Heart left ventricle (tissue), 13 donors: ENCODE results near the gene SNED1.

Source experiments
- POLR2A ChIP-seq, 2 donors: fragments of 450-650 bp; IDR thresholded peaks; one replicate each; pipeline ENCODE4 v1.6.1; 2017; ENCODE audit warnings: antibody characterized with exemption in 2 of 2, mild to moderate bottlenecking in 2 of 2, moderate library complexity in 2 of 2
- TF ChIP-seq, protein P1 (sequence below), 12 donors: fragments of 200-600 bp; sonication (generic) in 4 of 12; IDR thresholded peaks; one replicate each; pipeline versions ENCODE4 v1.5.0 to v1.8.0; 2018 to 2022; ENCODE audit warnings: antibody characterized with exemption in 12 of 12, mild to moderate bottlenecking in 5 of 12
- donor health status: ischemic (EF 13 %, LVEDD 7.1; RV severe dilation, severe dysfunction).
- donor health status: DM: no; HTN: yes; CAD: no.
- donor health status: DM: no; HTN: no; CAD: no.
- donor health status: ischemic (EF 25% LVEDD 6.9; RV normal size, moderate dysfunction).
- donor health status: ischemic (EF 25% LVEDD 5.7; RV mildly dilated, moderate dysfunction).
- donor health status: ischemic (EF 35%, LVEDD 5.7; RV mildly dilated, moderate dysfunction).
- donor health status: nonischemic (EF 11% LVEDD 7.7; RV severe dilation, severe dysfunction).
- donor health status: DM: yes; HTN: yes; CAD: no.
- donor health status: PGD.
- donor health status: ischemic (EF 29% LVEDD 5.4; RV normal size, mild dysfunction).
- donor health status: nonischemic (EF 23%, LVEDD 6.1; RV moderate dilation, normal function).

- TF ChIP-seq, protein P1, sequence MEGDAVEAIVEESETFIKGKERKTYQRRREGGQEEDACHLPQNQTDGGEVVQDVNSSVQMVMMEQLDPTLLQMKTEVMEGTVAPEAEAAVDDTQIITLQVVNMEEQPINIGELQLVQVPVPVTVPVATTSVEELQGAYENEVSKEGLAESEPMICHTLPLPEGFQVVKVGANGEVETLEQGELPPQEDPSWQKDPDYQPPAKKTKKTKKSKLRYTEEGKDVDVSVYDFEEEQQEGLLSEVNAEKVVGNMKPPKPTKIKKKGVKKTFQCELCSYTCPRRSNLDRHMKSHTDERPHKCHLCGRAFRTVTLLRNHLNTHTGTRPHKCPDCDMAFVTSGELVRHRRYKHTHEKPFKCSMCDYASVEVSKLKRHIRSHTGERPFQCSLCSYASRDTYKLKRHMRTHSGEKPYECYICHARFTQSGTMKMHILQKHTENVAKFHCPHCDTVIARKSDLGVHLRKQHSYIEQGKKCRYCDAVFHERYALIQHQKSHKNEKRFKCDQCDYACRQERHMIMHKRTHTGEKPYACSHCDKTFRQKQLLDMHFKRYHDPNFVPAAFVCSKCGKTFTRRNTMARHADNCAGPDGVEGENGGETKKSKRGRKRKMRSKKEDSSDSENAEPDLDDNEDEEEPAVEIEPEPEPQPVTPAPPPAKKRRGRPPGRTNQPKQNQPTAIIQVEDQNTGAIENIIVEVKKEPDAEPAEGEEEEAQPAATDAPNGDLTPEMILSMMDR (IDR thresholded peaks at IDR 0.05): no peak
- TF ChIP-seq POLR2A (IDR thresholded peaks at IDR 0.05): no peak
Observed at GRCh38 chr2:241074065-241074818, 75.8 kb downstream of the SNED1 start.
